ENCODE measurements around the gene CCL15.
"Not testable (repeated sequence)": the region's sequence is repeated elsewhere in the genome, so short reads cannot be mapped to it uniquely, and the experiment has no call there.

Gene CCL15, protein sequence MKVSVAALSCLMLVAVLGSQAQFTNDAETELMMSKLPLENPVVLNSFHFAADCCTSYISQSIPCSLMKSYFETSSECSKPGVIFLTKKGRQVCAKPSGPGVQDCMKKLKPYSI

DNA sequence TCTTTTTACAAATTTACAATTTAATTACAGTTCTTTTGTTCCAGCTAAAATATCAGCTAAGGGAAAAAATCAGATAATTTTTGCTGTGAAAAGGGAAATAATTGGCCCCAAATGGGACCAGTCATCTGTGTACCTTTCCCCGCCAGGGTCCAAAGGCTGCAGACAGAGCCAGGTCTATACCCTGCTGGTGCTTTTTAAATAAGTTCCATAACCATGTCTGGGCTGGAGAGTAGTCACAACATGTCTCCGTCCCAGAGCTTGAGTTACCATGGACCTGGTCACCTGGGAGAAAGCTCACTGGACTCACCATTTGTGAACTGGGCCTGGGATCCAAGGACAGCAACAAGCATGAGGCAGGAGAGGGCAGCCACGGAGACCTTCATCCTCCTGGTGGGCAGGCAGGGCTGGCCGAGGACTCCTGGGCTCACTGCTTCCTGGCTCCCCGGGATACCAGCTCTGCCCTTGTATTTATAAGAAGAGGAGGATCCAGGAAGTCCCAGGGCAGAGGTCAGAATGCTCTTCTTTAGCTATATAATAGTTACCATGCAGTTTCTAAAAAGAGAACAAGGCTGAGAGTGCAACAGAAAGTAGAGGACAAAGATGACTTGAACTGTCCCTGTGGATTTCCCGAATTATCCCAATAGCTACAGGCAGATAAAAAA is at the start of gene CCL15:
Gene CCL15, minus strand, starts transcription at position 444 of the 662 bp plus-strand sequence. Its CDS starts 61 bp downstream, at position 383.
- no peak for DNase-seq (ENCODE audit: low read depth in 1 of 2, low spot score in 1 of 2)

- no peak for DNase-seq (ENCODE audit: low read depth in 1 of 2, low spot score in 1 of 2)
Observed at GRCh38 chr17:36049643-36050042, 48.3 kb upstream of the CCL15 start.

GRCh38 chr17:36048066-36048465 is 46.7 kb upstream of the CCL15 start:
- DNase-seq (ENCODE audit: low read depth in 1 of 2, low spot score in 1 of 2), result no peak

DNA sequence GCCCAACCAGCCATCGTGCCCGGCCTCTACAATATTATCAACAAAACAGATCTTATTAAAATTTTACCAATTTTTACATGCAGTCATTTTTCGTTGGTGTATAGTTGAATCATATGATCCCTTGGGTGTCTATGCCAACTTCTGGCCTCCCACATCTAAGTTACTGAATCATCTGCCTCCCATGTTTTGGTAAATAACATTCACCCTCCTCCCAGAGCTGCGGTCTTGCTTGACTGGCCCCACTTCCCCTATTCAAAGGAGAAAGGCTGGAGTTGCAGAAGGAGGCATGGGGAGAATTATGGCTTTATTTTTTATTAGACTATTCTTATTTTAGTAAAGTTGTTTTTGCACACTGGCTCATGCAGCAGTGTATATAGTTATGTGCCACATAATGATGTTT is 34.9 kb upstream of the CCL15 start:
- DNase-seq (ENCODE audit: low read depth in 1 of 2, low spot score in 1 of 2), result no peak

DNA sequence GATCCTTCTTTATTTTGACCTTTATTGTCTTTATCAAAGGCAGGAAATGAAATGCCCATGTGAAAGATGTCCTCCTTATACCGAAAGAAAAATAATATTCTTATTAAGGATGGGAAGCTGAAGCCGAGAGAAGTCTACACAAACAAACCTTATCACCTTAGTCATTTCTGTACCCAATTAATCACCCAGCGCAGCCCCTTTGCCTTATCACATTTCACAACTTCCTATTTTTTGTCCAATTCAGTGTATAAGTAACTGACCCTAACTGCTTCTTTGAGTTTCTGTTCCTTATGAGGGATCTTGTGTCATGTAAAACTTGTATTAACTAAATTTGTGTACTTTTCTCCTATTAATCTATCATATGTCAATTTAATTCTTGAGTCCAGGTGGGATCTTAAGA is 32.8 kb upstream of the CCL15 start:
- DNase-seq (ENCODE audit: low read depth in 1 of 2, low spot score in 1 of 2), result no peak

GRCh38 chr17:36030956-36031355 is 29.6 kb upstream of the CCL15 start:
- no peak for DNase-seq (ENCODE audit: low read depth in 1 of 2, low spot score in 1 of 2)

DNA sequence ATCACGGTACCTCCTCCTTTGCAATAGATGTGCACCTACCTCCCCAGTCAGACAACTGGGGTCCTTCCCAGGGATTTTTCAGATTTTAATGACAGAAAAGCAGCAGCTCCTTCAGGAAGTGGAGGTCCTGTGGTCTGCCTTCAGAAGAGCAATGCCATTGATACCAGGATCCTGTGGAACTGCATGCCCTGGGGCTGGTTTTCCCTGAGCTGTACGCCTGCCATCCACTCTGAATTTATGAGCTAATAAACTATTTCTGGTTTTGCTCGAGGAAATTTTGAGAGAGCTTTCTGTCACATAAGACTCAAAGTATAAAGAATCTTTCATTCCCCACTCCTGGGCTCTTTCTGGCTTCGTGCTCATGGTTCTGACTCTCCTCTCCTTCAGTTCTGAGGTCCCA is 26.4 kb upstream of the CCL15 start:
- no peak for DNase-seq (ENCODE audit: low read depth in 1 of 2, low spot score in 1 of 2)

DNA sequence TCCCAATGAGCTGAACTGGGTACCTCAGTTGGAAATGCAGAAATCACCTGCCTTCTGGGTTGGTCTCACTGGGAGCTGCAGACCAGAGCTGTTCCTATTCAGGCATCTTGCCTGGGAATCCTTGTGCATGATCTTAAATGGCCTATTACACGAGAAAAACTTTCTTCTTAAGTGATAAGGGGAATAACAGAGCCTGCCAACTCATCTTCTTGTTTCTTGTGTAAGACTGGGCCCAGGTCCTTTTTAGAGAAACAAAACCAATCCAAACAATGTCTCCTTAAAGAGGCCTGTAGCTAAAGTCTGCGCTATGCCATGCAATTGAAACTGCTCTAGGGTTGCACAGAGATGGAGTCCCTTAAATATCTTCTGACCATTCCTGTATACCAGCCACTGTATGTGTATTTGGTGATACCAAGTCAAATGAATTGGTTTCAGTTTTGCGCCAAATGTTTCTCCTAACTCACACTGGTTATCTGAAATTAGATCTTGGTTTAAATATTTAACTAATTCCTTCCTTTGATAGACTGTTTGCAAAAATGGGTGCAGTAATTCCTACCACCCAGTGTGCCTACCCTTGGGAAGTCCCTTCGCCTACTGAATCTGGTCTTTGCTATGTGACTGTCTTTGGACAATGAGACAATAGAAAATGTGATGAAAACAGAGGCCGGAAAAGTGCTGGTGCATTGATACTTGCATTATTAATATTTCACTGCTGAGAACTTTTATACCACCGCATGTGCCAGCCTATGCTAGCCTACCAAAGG is 22.9 kb upstream of the CCL15 start:
- no peak for DNase-seq (ENCODE audit: low read depth in 1 of 2, low spot score in 1 of 2)

- no peak for DNase-seq (ENCODE audit: low read depth in 1 of 2, low spot score in 1 of 2)
Observed at GRCh38 chr17:36019423-36019822, 18.1 kb upstream of the CCL15 start.

GRCh38 chr17:36017799-36018198 is 16.4 kb upstream of the CCL15 start, which contains the start of gene CCL23:
Gene CCL23, minus strand, starts transcription at chr17:36017972. Its CDS starts 75 bp downstream, at chr17:36017897.
- no peak for DNase-seq (ENCODE audit: low read depth in 1 of 2, low spot score in 1 of 2)

DNA sequence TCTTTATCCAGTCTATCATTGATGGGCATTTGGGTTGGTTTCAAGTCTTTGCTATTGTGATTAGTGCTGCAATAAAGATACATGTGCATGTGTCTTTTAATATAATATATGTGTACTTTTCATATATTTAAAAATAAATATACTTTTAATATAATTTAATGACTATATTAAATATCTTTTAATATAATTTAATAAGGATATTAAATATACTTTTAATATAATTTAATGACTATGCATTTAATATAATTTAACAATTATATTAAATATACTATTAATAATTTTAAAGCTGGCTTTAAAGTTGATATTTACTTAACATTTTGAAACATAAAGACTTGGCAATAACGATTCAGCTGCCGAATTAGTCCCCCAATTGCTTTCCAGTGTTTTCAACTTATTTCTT is 15.2 kb upstream of the CCL15 start:
- DNase-seq (ENCODE audit: low read depth in 1 of 2, low spot score in 1 of 2), result no peak

- not testable (repeated sequence) for DNase-seq (ENCODE audit: low read depth in 1 of 2, low spot score in 1 of 2)
Observed at GRCh38 chr17:36015895-36016294, 14.5 kb upstream of the CCL15 start.

DNA sequence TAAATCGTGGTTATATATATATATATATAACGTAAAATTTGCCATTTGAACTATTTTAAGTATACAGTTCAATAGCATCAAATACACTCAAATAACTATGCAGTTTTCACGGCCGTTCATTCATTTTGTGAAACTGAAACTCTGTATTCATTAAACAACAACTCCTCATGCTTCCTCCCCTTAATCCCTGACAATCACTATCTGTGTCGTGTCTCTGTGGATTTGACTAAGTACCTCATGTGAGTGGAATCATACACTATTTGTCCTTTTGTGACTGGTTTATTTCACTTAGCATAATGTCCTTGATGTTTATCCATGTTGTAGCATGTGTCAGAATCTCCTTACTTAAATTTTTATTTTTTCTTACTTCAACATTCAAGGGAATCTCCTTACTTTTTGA is 13.6 kb upstream of the CCL15 start:
- no peak for DNase-seq (ENCODE audit: low read depth in 1 of 2, low spot score in 1 of 2)

- no peak for DNase-seq (ENCODE audit: low read depth in 1 of 2, low spot score in 1 of 2)
Observed at GRCh38 chr17:36011201-36011600, 9.8 kb upstream of the CCL15 start.

DNA sequence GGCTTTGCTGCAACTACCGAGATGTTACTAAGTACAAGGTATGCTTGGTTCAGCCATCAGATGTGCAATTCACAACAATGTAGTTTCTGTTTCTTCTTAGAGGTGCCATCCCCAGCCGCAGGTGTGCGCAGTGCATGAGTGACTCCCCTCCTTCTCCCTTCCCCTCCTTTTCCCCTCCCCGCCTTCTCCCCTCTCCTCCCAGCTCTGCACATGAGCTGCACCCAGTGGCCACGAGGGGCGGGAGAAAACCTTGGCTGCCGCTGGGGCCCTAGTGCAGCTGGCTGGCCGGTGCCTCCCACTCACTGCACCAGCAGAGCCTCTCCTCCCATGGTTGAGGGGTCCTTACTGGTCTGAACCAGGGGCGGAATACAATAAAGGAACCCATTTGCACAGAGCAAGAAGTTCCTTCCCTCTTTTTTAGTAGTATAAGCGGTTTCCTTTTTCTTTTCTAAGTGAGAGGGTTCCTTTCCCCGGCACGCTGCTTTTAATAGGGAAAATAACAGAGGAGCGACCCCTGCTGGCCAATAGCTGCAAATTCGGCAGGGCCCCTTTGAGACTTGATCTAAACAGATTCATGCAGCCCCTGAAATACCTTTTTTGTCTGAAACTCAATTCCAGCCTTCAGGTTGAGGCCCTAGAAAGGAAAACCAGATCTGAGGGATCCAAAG is 7.8 kb upstream of the CCL15 start:
- DNase-seq (ENCODE audit: low read depth in 1 of 2, low spot score in 1 of 2), result no peak

GRCh38 chr17:36004594-36005108 is 3.3 kb upstream of the CCL15 start:
- no peak for DNase-seq (ENCODE audit: low read depth in 1 of 2, low spot score in 1 of 2)

DNA sequence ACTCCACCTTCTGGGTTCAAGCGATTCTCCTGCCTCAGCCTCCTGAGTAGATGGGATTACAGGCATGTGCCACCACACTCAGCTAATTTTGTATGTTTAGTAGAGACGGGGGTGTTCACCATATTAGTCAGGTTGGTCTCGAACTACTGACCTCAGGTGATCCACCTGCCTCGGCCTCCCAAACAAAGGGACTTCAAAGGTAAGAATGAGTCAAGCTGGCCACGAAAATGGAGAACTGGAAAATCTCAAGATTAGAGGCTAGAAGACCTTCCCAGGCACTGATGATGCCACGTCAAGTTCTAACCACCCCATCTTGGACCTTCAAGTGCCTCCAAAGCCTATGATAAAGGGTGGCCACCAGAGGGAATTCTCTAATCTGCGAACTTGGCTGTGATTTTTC is 1.3 kb upstream of the CCL15 start:
- no peak for DNase-seq (ENCODE audit: low read depth in 1 of 2, low spot score in 1 of 2)

GRCh38 chr17:36001862-36002603 is 680 bp upstream of the CCL15 start:
- no peak for DNase-seq (ENCODE audit: low read depth in 1 of 2, low spot score in 1 of 2)

DNA sequence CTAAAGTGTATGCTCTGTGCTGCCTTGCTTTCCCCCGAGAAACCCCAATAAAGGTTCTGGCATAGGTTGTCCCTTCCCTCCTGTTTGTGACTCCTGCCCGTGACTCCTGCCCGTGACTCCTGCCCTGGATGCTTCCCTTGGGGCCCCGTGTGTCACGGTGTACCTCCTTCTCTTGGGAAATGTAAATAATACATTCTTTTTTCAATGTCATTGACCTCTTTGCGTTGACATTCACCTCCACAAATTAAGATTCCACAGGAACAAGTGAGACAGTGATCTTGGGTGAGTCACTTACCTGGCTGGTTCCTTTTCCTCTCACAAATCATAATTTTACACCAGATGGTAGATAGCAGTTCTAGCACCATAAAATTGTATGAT is 632 bp downstream of the CCL15 start:
- no peak for DNase-seq (ENCODE audit: low read depth in 1 of 2, low spot score in 1 of 2)

DNA sequence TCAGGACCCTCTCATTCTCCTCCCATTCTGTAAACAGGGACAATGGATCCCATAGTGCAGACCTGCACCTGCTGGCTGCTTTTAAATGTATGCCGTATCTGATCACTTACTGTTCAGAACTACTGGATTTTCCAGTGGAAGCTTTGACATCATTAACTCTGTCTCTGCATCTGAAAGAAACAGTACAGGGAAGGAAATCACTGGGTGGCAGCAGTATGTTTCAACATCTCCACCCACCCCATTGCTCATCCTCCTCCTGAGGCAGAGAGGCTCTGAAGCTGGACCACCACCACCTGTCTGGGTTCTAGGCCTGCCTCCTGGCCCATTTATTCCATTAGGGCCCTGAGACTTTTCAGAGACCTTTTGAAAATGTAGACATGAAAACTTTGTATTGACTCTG is 2.6 kb downstream of the CCL15 start:
- DNase-seq (ENCODE audit: low read depth in 1 of 2, low spot score in 1 of 2), result no peak

- DNase-seq (ENCODE audit: low read depth in 1 of 2, low spot score in 1 of 2), result no peak
Observed at GRCh38 chr17:35998018-35998545, 3.3 kb downstream of the CCL15 start.

Measured in activated CD4-positive, alpha-beta T cell treated with anti-CD3 and anti-CD28 coated beads, Interleukin-2, amount 50 U/mL, for 24 hours (primary cell).